ENCODE measurements around the gene GAB2. TPM values are rescaled to one million over a fixed set of nuclear protein-coding genes. Genes with fewer than 3 reads are reported as not detected.

GAB2 gene
- total RNA-seq, 1 experiment from 2014 or later, result 3.3 TPM

DNA sequence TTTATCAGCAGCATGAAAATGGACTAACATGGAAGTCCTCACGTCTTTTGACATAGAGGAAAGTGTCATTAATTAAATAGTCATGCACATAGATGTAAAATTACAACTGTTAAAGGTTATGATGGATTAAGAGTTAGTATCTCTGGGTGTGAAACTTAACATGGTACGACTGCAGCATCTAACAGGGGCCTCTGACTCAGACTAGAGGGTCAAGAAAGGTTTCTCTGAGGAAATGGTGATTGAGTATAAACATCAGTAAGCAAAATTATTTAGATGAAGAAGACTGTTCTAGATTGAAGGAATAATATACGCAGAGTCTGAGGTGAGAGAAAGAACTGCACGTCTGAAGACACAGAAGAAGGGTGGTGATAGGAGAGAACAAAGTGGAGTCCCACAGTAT is 42.1 kb upstream of the GAB2 start:
- Histone ChIP-seq H4K91ac (ENCODE audit: insufficient read length, low read depth, low read length) (no peak overlapping the region), H3K4me2 (ENCODE audit: insufficient read depth, insufficient read length, low read length) (no peak overlapping the region), H2BK20ac (ENCODE audit: low read depth, low read length, poor library complexity, severe bottlenecking) (no peak overlapping the region), H2BK15ac (ENCODE audit: low read depth, low read length) (no peak overlapping the region), H2BK12ac (ENCODE audit: insufficient read length, low read depth, low read length) (no peak overlapping the region), H3K4ac (ENCODE audit: low read depth, low read length) (no peak overlapping the region), H2AK5ac (ENCODE audit: insufficient read length, low read length) (no peak overlapping the region), H3K14ac (ENCODE audit: insufficient read depth, low read length) (no peak overlapping the region), H3K23me2 (ENCODE audit: insufficient read length, low read depth, low read length, poor library complexity, severe bottlenecking) (no peaks in the 10 kb centered on the region), H2BK120ac (ENCODE audit: low read depth, low read length, poor library complexity, severe bottlenecking) (no peak overlapping the region), H3K18ac (ENCODE audit: insufficient read length, low read depth, low read length) (no peak overlapping the region), H3K9me3 (ENCODE audit: control insufficient read depth, low read depth, low read length) (no peaks in the 10 kb centered on the region), H3K27me3 (ENCODE audit: insufficient read depth, low read length) (no peaks in the 10 kb centered on the region), H3K79me2 (ENCODE audit: insufficient read depth, low read length) (no peaks in the 10 kb centered on the region; the same call in 1 of the 2 replicates), H4K20me1 (ENCODE audit: control insufficient read depth, insufficient read depth, insufficient read length) (no peaks in the 10 kb centered on the region), H3K23ac (ENCODE audit: insufficient read length, low read depth, low read length) (no peak overlapping the region), H3K56ac (ENCODE audit: insufficient read length, low read depth, low read length) (no peak overlapping the region), H4K8ac (replicated peaks; ENCODE audit: insufficient read length, low read depth, low read length) (no peak overlapping the region), H3T11ph (ENCODE audit: low read length) (no peak overlapping the region), H3K4me1 (ENCODE audit: insufficient read depth, low read length) (no peaks in the 10 kb centered on the region), H2BK5ac (ENCODE audit: insufficient read length, low read length) (no peak overlapping the region), H3K9ac (ENCODE audit: extremely low read depth, insufficient read length, low read length) (no peak overlapping the region), H3K27ac (ENCODE audit: insufficient read length, low read depth, low read length) (no peak overlapping the region), H2AFZ (ENCODE audit: low read length) (no peak overlapping the region), H3K79me1 (ENCODE audit: insufficient read depth, low read depth, low read length, poor library complexity, severe bottlenecking) (no peaks in the 10 kb centered on the region), H4K5ac (ENCODE audit: insufficient read length, low read depth, low read length) (no peak overlapping the region)
- no peak for DNase-seq
- H3K27ac Mint-ChIP-seq, result no peak overlapping the region; a peak in 1 of 7 replicates
- peaks cover 16 to 42% (median 39%) of the 10 kb centered on the region in 3 experiments; a peak in 6 of 7 replicates for H3K36me3 Mint-ChIP-seq (ENCODE audit: insufficient read depth in 1 of 3, low read depth in 3 of 3)
- no peaks in the 10 kb centered on the region for H3K9me3 Mint-ChIP-seq
- TF ChIP-seq, protein P1, sequence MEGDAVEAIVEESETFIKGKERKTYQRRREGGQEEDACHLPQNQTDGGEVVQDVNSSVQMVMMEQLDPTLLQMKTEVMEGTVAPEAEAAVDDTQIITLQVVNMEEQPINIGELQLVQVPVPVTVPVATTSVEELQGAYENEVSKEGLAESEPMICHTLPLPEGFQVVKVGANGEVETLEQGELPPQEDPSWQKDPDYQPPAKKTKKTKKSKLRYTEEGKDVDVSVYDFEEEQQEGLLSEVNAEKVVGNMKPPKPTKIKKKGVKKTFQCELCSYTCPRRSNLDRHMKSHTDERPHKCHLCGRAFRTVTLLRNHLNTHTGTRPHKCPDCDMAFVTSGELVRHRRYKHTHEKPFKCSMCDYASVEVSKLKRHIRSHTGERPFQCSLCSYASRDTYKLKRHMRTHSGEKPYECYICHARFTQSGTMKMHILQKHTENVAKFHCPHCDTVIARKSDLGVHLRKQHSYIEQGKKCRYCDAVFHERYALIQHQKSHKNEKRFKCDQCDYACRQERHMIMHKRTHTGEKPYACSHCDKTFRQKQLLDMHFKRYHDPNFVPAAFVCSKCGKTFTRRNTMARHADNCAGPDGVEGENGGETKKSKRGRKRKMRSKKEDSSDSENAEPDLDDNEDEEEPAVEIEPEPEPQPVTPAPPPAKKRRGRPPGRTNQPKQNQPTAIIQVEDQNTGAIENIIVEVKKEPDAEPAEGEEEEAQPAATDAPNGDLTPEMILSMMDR (conservative IDR thresholded peaks at IDR 0.05), result no peak
- H3K4me1 Mint-ChIP-seq, result no peaks in the 10 kb centered on the region
- H3K4me3 Mint-ChIP-seq, result no peak overlapping the region
- H3K27me3 Mint-ChIP-seq (ENCODE audit: low read depth), result no peaks in the 10 kb centered on the region
- WGBS (ENCODE audit: extremely low coverage, insufficient read length, low lambda C conversion rate), result no CpG with 5 or more reads among the region's 4 CpGs

Data from H9 (cell line).